K562 (cell line): ENCODE measurements around the gene PTGES3L. TPM values are rescaled to one million over a fixed set of nuclear protein-coding genes. Genes with fewer than 3 reads are reported as not detected.

Source experiments
- ATAC-seq: fragments of 200-7000 bp; cut with Tn5 transposase; 3 replicates; pipeline ENCODE4 v1.9.1; 2020; ENCODE audit warnings: moderate library complexity
- BruUV-seq: library from RNA; stranded (reverse); fragments of 400-500 nt; replicated peaks from 2 replicates; lab custom pipeline; 2021; lab: Mats Ljungman, UMichigan
- CTCF ChIA-PET: fragments of 300-600 bp; formaldehyde crosslinking; extraction: SDS; loops from one replicate; lab custom pipeline; 2021; ENCODE audit warnings: low intra/inter-chr PET ratio; lab: Yijun Ruan, JAX
- POLR2A ChIA-PET: fragments of 300-600, 350-650 bp; sonication (Branson Sonifier 250); formaldehyde crosslinking; extraction: SDS; loops from one replicate; lab custom pipeline; 2021; ENCODE audit warnings: antibody characterized with exemption, inconsistent platforms; lab: Yijun Ruan, JAX
- DNase-seq, 4 experiments: peaks; one replicate each; pipeline versions ENCODE4 v3.0.0 to v3.0.0-alpha.2; 2011 to 2018; ENCODE audit warnings: low spot score in 3 of 4, mixed read lengths in 3 of 4; ENCODE audit errors: extremely low read depth in 1 of 4
- FAIRE-seq: peaks from 2 replicates; lab custom pipeline; 2011; peaks lifted over from hg19 to GRCh38; lab: Jason Lieb, UNC
- H2AFZ ChIP-seq: 2 replicates; pipeline ENCODE4 v1.6.0; 2011; ENCODE audit warnings: low read depth, low read length, control low read depth, inconsistent platforms
- H3K27ac ChIP-seq: fragments of 200-600 bp; 3 replicates; pipeline ENCODE4 v1.8.0; 2011; ENCODE audit warnings: low read depth, mild to moderate bottlenecking, control low read depth, inconsistent platforms, low read length, moderate library complexity, mixed read lengths; ENCODE audit errors: extremely low read depth
- H3K27me3 ChIP-seq, 2 experiments: fragments of 300-600 bp in 1 of 2; 2 replicates in 1 of 2; 3 replicates in 1 of 2; pipeline versions ENCODE4 v1.6.0 to v1.8.0; 2011; ENCODE audit warnings: inconsistent platforms in 2 of 2, low read length in 2 of 2, mild to moderate bottlenecking in 1 of 2, mixed read lengths in 1 of 2, moderate library complexity in 1 of 2; ENCODE audit not compliant: control insufficient read depth in 2 of 2, insufficient read depth in 2 of 2
- H3K36me3 ChIP-seq: fragments of 300-600 bp; 3 replicates; pipeline ENCODE4 v1.8.0; 2011; ENCODE audit warnings: mild to moderate bottlenecking, low read length, inconsistent platforms; ENCODE audit not compliant: control insufficient read depth, insufficient read depth
- H3K4me1 ChIP-seq, 2 experiments: fragments of 200-600 bp in 1 of 2; replicated peaks in 1 of 2; 2 replicates in 1 of 2; 3 replicates in 1 of 2; pipeline versions ENCODE4 v1.5.1 to v1.8.0; 2011; ENCODE audit warnings: inconsistent platforms in 2 of 2, low read length in 2 of 2, mild to moderate bottlenecking in 1 of 2, mixed read lengths in 1 of 2, moderate library complexity in 1 of 2; ENCODE audit not compliant: control insufficient read depth in 2 of 2, insufficient read depth in 2 of 2
- H3K4me2 ChIP-seq: 2 replicates; pipeline ENCODE4 v1.6.1; 2011; ENCODE audit warnings: low read length, control low read depth, inconsistent platforms, mixed read lengths; ENCODE audit not compliant: insufficient read depth
- H3K4me3 ChIP-seq: fragments of 200-600 bp; sonication (generic), shearing (Covaris generic); 2 replicates; pipeline ENCODE4 v1.5.1; 2016; ENCODE audit warnings: control low read depth, inconsistent platforms
- H3K79me2 ChIP-seq: fragments of 200-600 bp; 3 replicates; pipeline ENCODE4 v1.8.0; 2011; ENCODE audit warnings: low read length, inconsistent platforms; ENCODE audit not compliant: control insufficient read depth, insufficient read depth
- H3K9ac ChIP-seq, 2 experiments: 2 replicates each; pipeline versions ENCODE4 v1.6.0 to v1.6.1; 2011; ENCODE audit warnings: low read depth in 2 of 2, low read length in 2 of 2, control low read depth in 1 of 2, inconsistent platforms in 1 of 2, mild to moderate bottlenecking in 1 of 2, mixed read lengths in 1 of 2; ENCODE audit not compliant: insufficient read depth in 1 of 2
- H3K9me1 ChIP-seq: one replicate; pipeline ENCODE4 v1.6.0; 2011; ENCODE audit warnings: inconsistent platforms, mild to moderate bottlenecking, low read length, moderate library complexity; ENCODE audit not compliant: control insufficient read depth, insufficient read depth
- H3K9me3 ChIP-seq: replicated peaks from 2 replicates; pipeline ENCODE4 v1.5.1; 2011; ENCODE audit warnings: low read depth, low read length, inconsistent platforms; ENCODE audit not compliant: control insufficient read depth, insufficient read depth
- H4K20me1 ChIP-seq: replicated peaks from 2 replicates; pipeline ENCODE4 v1.6.1; 2011; ENCODE audit warnings: low read length, inconsistent platforms, mixed read lengths; ENCODE audit not compliant: control insufficient read depth, insufficient read depth
- FOXA1 ChIP-seq: fragments of 450-650 bp; IDR thresholded peaks from 2 replicates; pipeline ENCODE4 v1.6.1; 2016; ENCODE audit warnings: mild to moderate bottlenecking, borderline replicate concordance
- FOXJ2 ChIP-seq: fragments of 200-800 bp; sonication (Bioruptor generic); IDR thresholded peaks from 2 replicates; pipeline ENCODE4 v1.6.1; 2016; ENCODE audit warnings: missing genetic modification characterization, missing compliant biosample characterization
- HDAC8 ChIP-seq: fragments of 450-650 bp; IDR thresholded peaks from 2 replicates; pipeline ENCODE4 v1.6.1; 2016; ENCODE audit warnings: mild to moderate bottlenecking, missing genetic modification characterization, moderate library complexity, missing compliant biosample characterization
- KAT7 ChIP-seq: sonication (generic); formaldehyde crosslinking; IDR thresholded peaks from 2 replicates; pipeline ENCODE4 v1.8.0; 2022; ENCODE audit warnings: missing genetic modification reagents, mild to moderate bottlenecking, borderline replicate concordance
- MAFG ChIP-seq: fragments of 450-650 bp; conservative IDR thresholded peaks from 2 replicates; pipeline ENCODE4 v1.6.1; 2016; ENCODE audit warnings: missing genetic modification characterization, missing compliant biosample characterization
- PPARD ChIP-seq: fragments of 250-450 bp; sonication (Bioruptor Pico); IDR thresholded peaks from 2 replicates; pipeline ENCODE4 v1.8.0; 2022; ENCODE audit warnings: inconsistent platforms, mild to moderate bottlenecking, moderate library complexity
- RHOXF2B ChIP-seq: fragments of 250-450 bp; sonication (Bioruptor Pico); conservative IDR thresholded peaks from 2 replicates; pipeline ENCODE4 v1.5.1; 2021
- ZNF444 ChIP-seq: fragments of 250-450 bp; sonication (Bioruptor Pico); IDR thresholded peaks from 2 replicates; pipeline ENCODE4 v1.4.0; 2020; ENCODE audit warnings: mild to moderate bottlenecking, moderate library complexity
- WGBS: fragments of 100-300 bp; shearing (Covaris generic); methylation state at CpG from one replicate; pipeline ENCODE4 v1.1.6; 2016; ENCODE audit warnings: low coverage, mixed read lengths; ENCODE audit not compliant: insufficient coverage; ENCODE audit errors: missing lambda C conversion rate; 5-methylcytosine and 5-hydroxymethylcytosine counted together
- in situ Hi-C: fragments of 300-500 bp; cut with MboI; formaldehyde crosslinking; loops from 4 replicates; pipeline ENCODE4 v1.15.0; 2018; ENCODE audit warnings: inconsistent platforms, mixed read lengths
- intact Hi-C: fragments of 100-400 bp; cut with micrococcal nuclease; formaldehyde crosslinking; loops from 2 replicates; pipeline ENCODE4 v1.14.2; 2022
- polyA plus RNA-seq, 8 experiments: library from polyadenylated mRNA; depleted of rRNA in 4 of 8; stranded (reverse) in 5 of 8; unstranded in 3 of 8; fragments of >200 nt; fragmentation: Nextera tagmentation in 2 of 8; fragmentation: Illumina TruSeq in 1 of 8; extraction: Ambion mirVana in 2 of 8; extraction: Trizol in 1 of 8; gene quantifications; 2 replicates each; pipeline versions ENCODE4 v1.2.1 to v1.2.3, GENCODE V29; 2011 to 2014; ENCODE audit warnings: inconsistent platforms in 1 of 8, missing spikeins in 1 of 8
- total RNA-seq, 7 experiments: library from RNA; depleted of rRNA in 6 of 7; stranded (reverse); fragments of >200 nt in 6 of 7; fragmentation: Illumina TruSeq in 2 of 7; extraction: Trizol in 2 of 7; gene quantifications; 2 replicates each; pipeline versions ENCODE4 v1.2.1 to v1.2.3, GENCODE V29; 2011 to 2021; ENCODE audit warnings: low replicate concordance in 1 of 7

The PTGES3L gene
- total and polyA plus RNA-seq, 9 of the 15 experiments (the other 6 are each of a cell fraction or from before 2014, with no cell fraction given), result 6.0 to 16.0 (median 9.6) TPM

DNA sequence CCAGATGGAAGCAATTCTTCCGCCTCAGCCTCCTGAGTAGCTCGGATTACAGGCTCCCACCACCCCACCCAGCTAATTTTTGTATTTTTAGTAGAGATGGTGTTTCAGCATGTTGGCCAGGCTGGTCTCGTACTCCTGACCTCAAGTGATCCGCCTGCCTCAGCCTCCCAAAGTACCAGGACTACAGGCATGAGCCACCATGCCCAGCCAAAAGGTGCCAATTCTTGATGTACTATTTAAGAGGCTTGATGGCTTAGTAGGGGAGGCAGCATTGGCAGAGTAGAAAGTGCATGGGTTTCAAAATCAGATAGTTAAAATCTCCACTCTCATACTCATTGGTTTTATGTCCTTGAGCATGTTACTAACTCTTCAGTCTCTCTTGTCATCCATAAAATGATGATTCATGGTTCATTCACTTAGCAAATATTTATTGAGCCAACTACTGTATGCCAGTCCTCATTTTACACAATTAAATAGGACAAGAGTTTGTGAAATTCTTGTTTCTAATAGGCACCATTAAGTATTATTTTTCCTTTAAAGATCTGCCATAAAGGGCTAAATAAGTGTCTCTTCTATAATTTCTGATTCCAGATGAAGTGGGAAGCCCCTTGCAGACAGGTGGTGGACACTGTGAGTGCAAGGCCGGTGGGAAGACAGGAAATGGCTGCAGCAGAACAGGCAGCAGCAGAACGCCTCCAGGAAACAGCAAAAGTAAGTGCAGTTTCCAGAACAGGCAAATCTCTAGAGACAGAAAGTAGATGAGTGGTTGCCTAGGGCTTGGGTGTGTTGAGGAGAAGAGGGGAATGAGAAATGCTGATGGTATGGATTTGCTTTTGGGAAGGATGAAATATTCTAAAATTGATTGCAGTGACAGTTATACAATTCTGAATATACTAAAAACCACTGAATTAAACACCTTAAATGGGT lies 10.1 kb upstream of the PTGES3L start (continued):
- no peak for TF ChIP-seq FOXA1
- TF ChIP-seq, all 486 proteins: peak for 0

DNA sequence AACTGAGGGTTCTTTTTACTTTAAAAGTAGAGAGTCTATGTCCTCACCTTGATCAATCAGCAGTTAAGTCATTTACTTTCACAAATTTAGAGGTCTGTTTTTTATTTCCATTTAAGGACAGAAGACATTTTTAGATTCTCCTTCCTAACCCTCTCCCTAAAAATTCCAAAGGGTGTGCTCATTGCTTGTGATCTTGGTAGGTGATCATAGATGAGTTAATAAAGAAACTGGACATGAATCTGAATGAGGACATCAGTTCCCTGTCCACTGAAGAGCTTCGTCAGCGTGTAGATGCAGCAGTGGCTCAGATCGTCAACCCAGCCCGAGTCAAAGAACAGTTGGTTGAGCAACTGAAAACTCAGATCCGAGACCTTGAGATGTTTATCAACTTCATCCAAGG lies 9.3 kb upstream of the PTGES3L start:
- Histone ChIP-seq H3K4me3 (no peak overlapping the region), H3K36me3 (peaks cover 88% of the 10 kb centered on the region), H3K9me3 (no peaks in the 10 kb centered on the region), H3K79me2 (peaks cover 9% of the 10 kb centered on the region), H3K27ac (no peak overlapping the region), H3K27me3 (no peaks in the 10 kb centered on the region), H3K9ac (no peak overlapping the region)
- no TSS peak for BruUV-seq
- ChIA-PET POLR2A (no interaction called here), CTCF (no interaction called here)
- intact Hi-C loops, result no loop called here
- ATAC-seq (no peak), DNase-seq (no peak)
- TF ChIP-seq PPARD (no peak), HDAC8 (tag) (no peak), ZNF444 (CRISPR knock-in tag) (no peak), FOXJ2 (tag) (no peak), MAFG (tag) (no peak), KAT7 (CRISPR knock-in tag) (no peak), RHOXF2B (CRISPR knock-in tag) (no peak)
- TF ChIP-seq, all 486 proteins: peak for 0
- in situ Hi-C loops, result no loop called here
- no peak for FAIRE-seq
- Histone ChIP-seq H3K4me2 (no peak overlapping the region), H3K4me1 (0 out of 5 replicates have a peak, but pooled peaks cover 0 to 2% of the 10 kb centered on the region in 2 experiments), H2AFZ (no peak overlapping the region), H4K20me1 (no peaks in the 10 kb centered on the region), H3K9me1 (no peaks in the 10 kb centered on the region)
- 96% methylated on average over 3 of the region's 5 CpGs for WGBS
